K562 (cell line): ENCODE measurements around the gene PRPF6.

Source experiments
- BRD4 ChIP-seq: fragments of 200-600 bp; sonication (generic); IDR thresholded peaks from 2 replicates; pipeline ENCODE4 v1.6.1; 2017; ENCODE audit warnings: inconsistent platforms
- C11orf30 ChIP-seq: fragments of 450-650 bp; IDR thresholded peaks from 2 replicates; pipeline ENCODE4 v1.6.1; 2016; ENCODE audit warnings: low read depth, mild to moderate bottlenecking
- CTCF ChIP-seq, 3 experiments: IDR thresholded peaks in 2 of 3; conservative IDR thresholded peaks in 1 of 3; 2 replicates each; pipeline ENCODE4 v1.5.1; 2011 to 2012; ENCODE audit warnings: low read length in 3 of 3, mild to moderate bottlenecking in 3 of 3, control low read depth in 2 of 3, improper control_type of control experiment in 1 of 3, inconsistent platforms in 1 of 3, low read depth in 1 of 3, mixed read lengths in 1 of 3, moderate library complexity in 1 of 3; ENCODE audit not compliant: insufficient read depth in 2 of 3
- HEY1 ChIP-seq: fragments of 250-450 bp; sonication (Bioruptor Pico); IDR thresholded peaks from 2 replicates; pipeline ENCODE4 v1.5.0; 2020; ENCODE audit warnings: mild to moderate bottlenecking, moderate library complexity, borderline replicate concordance
- ZBTB17 ChIP-seq: fragments of 450-650 bp; formaldehyde crosslinking; IDR thresholded peaks from 2 replicates; pipeline ENCODE4 v1.4.0; 2020; ENCODE audit warnings: mild to moderate bottlenecking
- TF ChIP-seq, protein P1 (sequence below): fragments of 450-650 bp; formaldehyde crosslinking; IDR thresholded peaks from 2 replicates; pipeline ENCODE4 v1.4.0; 2020; ENCODE audit warnings: mild to moderate bottlenecking, moderate library complexity

DNA sequence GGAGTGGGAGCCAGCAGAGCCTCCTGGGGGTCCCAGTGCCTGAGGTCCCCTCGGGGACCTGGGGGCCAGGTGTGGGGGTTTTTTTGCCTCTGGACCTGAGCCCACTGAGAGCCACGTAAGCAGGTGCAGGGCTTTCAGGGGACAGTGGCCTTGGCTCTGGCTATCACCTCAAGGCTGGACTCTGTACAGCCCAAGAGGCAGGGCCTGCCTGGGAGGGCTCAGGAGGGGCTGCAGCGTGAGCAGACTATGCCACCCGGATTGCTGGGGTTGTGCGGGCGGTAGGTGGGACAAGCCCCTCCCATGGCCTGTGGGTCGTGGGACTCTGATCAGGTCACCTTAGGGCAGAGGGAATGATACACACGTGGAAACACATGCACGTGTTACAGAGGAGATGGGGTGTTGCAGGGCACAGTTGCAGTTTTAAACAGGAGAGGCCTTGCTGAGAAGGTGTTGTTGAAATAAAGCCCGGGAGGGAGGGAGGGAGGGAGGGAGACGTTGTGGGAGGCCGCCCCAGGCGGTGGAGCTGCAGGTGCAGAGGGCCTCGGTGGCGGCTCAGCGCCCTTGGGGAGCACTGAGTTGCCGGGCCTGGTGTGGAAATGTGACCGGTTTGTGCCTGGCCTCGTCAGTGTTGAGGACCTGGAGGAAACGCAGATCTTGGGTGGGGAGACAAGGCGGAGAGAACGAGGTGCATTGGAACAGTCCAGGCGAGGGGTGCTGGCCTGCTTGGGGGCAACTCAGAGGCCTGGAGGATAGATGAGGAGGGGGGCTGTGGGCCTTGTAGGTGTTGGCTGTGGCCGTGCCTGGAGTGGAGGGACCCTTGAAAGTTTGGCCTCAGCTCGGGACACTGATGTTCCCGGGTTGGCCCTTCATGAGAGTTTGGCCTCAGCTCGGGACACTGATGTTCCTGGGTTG lies 84.4 kb downstream of the PRPF6 start:
- TF ChIP-seq, protein P1, sequence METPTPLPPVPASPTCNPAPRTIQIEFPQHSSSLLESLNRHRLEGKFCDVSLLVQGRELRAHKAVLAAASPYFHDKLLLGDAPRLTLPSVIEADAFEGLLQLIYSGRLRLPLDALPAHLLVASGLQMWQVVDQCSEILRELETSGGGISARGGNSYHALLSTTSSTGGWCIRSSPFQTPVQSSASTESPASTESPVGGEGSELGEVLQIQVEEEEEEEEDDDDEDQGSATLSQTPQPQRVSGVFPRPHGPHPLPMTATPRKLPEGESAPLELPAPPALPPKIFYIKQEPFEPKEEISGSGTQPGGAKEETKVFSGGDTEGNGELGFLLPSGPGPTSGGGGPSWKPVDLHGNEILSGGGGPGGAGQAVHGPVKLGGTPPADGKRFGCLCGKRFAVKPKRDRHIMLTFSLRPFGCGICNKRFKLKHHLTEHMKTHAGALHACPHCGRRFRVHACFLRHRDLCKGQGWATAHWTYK (CRISPR knock-in tag): no peak
- no peak for TF ChIP-seq BRD4
- no peak for TF ChIP-seq HEY1 (CRISPR knock-in tag)
- TF ChIP-seq C11orf30: no peak
- TF ChIP-seq CTCF (IDR thresholded peaks at IDR 0.05 in 2 of 3, conservative IDR thresholded peaks at IDR 0.05 in 1 of 3; ENCODE audit: insufficient read depth in 2 of 3, low read depth in 1 of 3, low read length in 3 of 3): no peak
- TF ChIP-seq ZBTB17: no peak
